Panc1 (cell line): Measurements from ENCODE around the gene SIRPG. TPM values are rescaled to one million over a fixed set of nuclear protein-coding genes. Genes with fewer than 3 reads are reported as not detected.

Experiments used
- ATAC-seq: fragments of 200-7000 bp; cut with Tn5 transposase; 2 replicates; pipeline ENCODE4 v1.9.1; 2020; ENCODE audit warnings: mild to moderate bottlenecking, moderate library complexity
- BruUV-seq: library from RNA; stranded (reverse); fragments of 400-500 nt; replicated peaks from 2 replicates; lab custom pipeline; 2021; lab: Mats Ljungman, UMichigan
- CTCF ChIA-PET: fragments of 300-600 bp; sonication (Branson Sonifier 250); formaldehyde crosslinking; loops from one replicate; lab custom pipeline; 2022; ENCODE audit warnings: antibody characterized with exemption; lab: Charles Lee
- POLR2A ChIA-PET: fragments of 300-600 bp; sonication (Branson Sonifier 250); formaldehyde crosslinking; loops from one replicate; lab custom pipeline; 2022; ENCODE audit warnings: antibody characterized with exemption; lab: Charles Lee
- DNase-seq: peaks from one replicate; pipeline ENCODE4 v3.0.0-alpha.2; 2010; ENCODE audit warnings: low read depth, low spot score
- H3K27ac ChIP-seq: 2 replicates; pipeline ENCODE4 v1.5.1; 2011; ENCODE audit warnings: mild to moderate bottlenecking, low read length, inconsistent platforms
- H3K27me3 ChIP-seq: fragments of 200-500 bp; sonication (Bioruptor generic); 2 replicates; pipeline ENCODE4 v1.6.0; 2014; ENCODE audit warnings: low read length, inconsistent platforms; ENCODE audit not compliant: control insufficient read depth, insufficient read depth
- H3K36me3 ChIP-seq: fragments of 200-500 bp; sonication (Bioruptor generic); 2 replicates; pipeline ENCODE4 v1.5.1; 2014; ENCODE audit warnings: inconsistent platforms, mild to moderate bottlenecking, low read length, moderate library complexity; ENCODE audit not compliant: control insufficient read depth, insufficient read depth
- H3K4me1 ChIP-seq: 2 replicates; pipeline ENCODE4 v1.5.1; 2011; ENCODE audit warnings: inconsistent platforms, mild to moderate bottlenecking, low read length, moderate library complexity; ENCODE audit not compliant: control insufficient read depth, insufficient read depth
- H3K4me3 ChIP-seq, 2 experiments: 2 replicates each; pipeline ENCODE4 v1.5.1; 2011 to 2012; ENCODE audit warnings: low read depth in 2 of 2, low read length in 2 of 2, mild to moderate bottlenecking in 2 of 2, inconsistent platforms in 1 of 2, moderate library complexity in 1 of 2
- H3K9me3 ChIP-seq: fragments of 200-500 bp; sonication (Bioruptor generic); 2 replicates; pipeline ENCODE4 v1.5.1; 2014; ENCODE audit warnings: low read depth, mild to moderate bottlenecking, inconsistent platforms, low read length, moderate library complexity; ENCODE audit not compliant: control insufficient read depth, insufficient read depth
- CTCF ChIP-seq: fragments of 450-650 bp; IDR thresholded peaks from 2 replicates; pipeline ENCODE4 v1.5.1; 2017; ENCODE audit warnings: mild to moderate bottlenecking
- POLR2AphosphoS5 ChIP-seq: IDR thresholded peaks from 2 replicates; pipeline ENCODE4 v1.6.1; 2012; ENCODE audit warnings: mild to moderate bottlenecking, low read depth, low read length, moderate library complexity
- SIN3A ChIP-seq: IDR thresholded peaks from 2 replicates; pipeline ENCODE4 v1.6.1; 2012; ENCODE audit warnings: low read depth, mild to moderate bottlenecking, low read length, moderate library complexity, borderline replicate concordance; ENCODE audit not compliant: insufficient read depth
- TCF7L2 ChIP-seq: IDR thresholded peaks from 2 replicates; pipeline ENCODE4 v1.6.1; 2011; ENCODE audit warnings: mild to moderate bottlenecking, low read depth, low read length, inconsistent platforms
- in situ Hi-C: cut with HindIII; loops from 2 replicates; pipeline ENCODE4 v1.10.0; 2016; ENCODE audit warnings: low sequenced_read_pairs, low pct_unique_long_range_greater_than_20kb
- intact Hi-C: fragments of 100-400 bp; cut with micrococcal nuclease; formaldehyde crosslinking; loops from one replicate; pipeline ENCODE4 v1.10.0; 2022; ENCODE audit not compliant: unreplicated experiment
- total RNA-seq: library from RNA; stranded (reverse); gene quantifications from one replicate; pipeline ENCODE4 v1.2.1, GENCODE V29; 2021; ENCODE audit not compliant: unreplicated experiment
- TF ChIP-seq, protein P1 (sequence below), 2 experiments: IDR thresholded peaks; 2 replicates each; pipeline ENCODE4 v1.6.1; 2011 to 2012; ENCODE audit warnings: low read depth in 2 of 2, control low read depth in 1 of 2, low read length in 1 of 2, mild to moderate bottlenecking in 1 of 2, moderate library complexity in 1 of 2; ENCODE audit not compliant: insufficient read depth in 1 of 2

Gene SIRPG
- total RNA-seq, 1 experiment from 2014 or later: not detected

DNA sequence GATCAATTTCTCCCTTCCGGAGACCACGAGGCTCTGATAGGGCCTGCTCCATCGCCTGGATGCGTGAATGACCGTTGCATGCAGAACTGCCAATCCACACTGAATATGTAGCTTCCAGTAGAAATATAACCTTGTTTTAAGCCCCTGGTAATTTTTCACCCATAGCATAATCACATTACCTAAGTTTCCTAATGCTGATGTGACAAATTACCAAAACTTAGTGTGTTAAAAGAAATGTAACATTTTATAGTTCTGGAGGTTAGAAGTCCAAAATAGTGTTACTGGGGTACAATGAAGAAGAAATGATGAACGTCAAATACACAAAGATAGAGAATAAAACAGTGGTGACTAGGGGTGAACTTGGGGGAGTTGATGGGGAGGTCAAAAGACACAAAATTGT, 78.1 kb downstream of the SIRPG start:
- TF ChIP-seq TCF7L2: no peak
- TF ChIP-seq CTCF: no peak
- TF ChIP-seq, protein P1, sequence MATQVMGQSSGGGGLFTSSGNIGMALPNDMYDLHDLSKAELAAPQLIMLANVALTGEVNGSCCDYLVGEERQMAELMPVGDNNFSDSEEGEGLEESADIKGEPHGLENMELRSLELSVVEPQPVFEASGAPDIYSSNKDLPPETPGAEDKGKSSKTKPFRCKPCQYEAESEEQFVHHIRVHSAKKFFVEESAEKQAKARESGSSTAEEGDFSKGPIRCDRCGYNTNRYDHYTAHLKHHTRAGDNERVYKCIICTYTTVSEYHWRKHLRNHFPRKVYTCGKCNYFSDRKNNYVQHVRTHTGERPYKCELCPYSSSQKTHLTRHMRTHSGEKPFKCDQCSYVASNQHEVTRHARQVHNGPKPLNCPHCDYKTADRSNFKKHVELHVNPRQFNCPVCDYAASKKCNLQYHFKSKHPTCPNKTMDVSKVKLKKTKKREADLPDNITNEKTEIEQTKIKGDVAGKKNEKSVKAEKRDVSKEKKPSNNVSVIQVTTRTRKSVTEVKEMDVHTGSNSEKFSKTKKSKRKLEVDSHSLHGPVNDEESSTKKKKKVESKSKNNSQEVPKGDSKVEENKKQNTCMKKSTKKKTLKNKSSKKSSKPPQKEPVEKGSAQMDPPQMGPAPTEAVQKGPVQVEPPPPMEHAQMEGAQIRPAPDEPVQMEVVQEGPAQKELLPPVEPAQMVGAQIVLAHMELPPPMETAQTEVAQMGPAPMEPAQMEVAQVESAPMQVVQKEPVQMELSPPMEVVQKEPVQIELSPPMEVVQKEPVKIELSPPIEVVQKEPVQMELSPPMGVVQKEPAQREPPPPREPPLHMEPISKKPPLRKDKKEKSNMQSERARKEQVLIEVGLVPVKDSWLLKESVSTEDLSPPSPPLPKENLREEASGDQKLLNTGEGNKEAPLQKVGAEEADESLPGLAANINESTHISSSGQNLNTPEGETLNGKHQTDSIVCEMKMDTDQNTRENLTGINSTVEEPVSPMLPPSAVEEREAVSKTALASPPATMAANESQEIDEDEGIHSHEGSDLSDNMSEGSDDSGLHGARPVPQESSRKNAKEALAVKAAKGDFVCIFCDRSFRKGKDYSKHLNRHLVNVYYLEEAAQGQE (IDR thresholded peaks at IDR 0.05; ENCODE audit: insufficient read depth in 1 of 2, low read depth in 2 of 2, low read length in 1 of 2): no peak
- TF ChIP-seq POLR2AphosphoS5: no peak
- no peak for TF ChIP-seq SIN3A
- H3K9me3 ChIP-seq: no peaks in the 10 kb centered on the region
- no peak for ATAC-seq
- CTCF ChIA-PET: no interaction called here
- H3K4me1 ChIP-seq: no peaks in the 10 kb centered on the region
- intact Hi-C loops: no loop called here
- POLR2A ChIA-PET: no interaction called here
- no peaks in the 10 kb centered on the region for H3K36me3 ChIP-seq
- no peak for DNase-seq
- H3K27me3 ChIP-seq: peaks cover 2% of the 10 kb centered on the region; the same call in 1 of the 2 replicates
- in situ Hi-C loops: no loop called here
- H3K4me3 ChIP-seq: no peak overlapping the region
- BruUV-seq: no TSS peak
- no peak overlapping the region for H3K27ac ChIP-seq

Other genes starting within 250 kb of the SIRPG start
- 151 TPM for gene NSFL1C, start 190.9 kb downstream of the SIRPG start, total RNA-seq
- gene SIRPB2, start 166.4 kb downstream of the SIRPG start, total RNA-seq: not detected
- gene SIRPD, start 100.1 kb downstream of the SIRPG start, total RNA-seq: not detected
- gene SIRPB1, start 37.8 kb downstream of the SIRPG start, total RNA-seq: 0.72 TPM
- gene SIRPA, start 237.6 kb upstream of the SIRPG start, total RNA-seq: 2.4 TPM